IMR-90 (cell line): ENCODE data around the gene FOXQ1. TPM values are rescaled to one million over a fixed set of nuclear protein-coding genes. Genes with fewer than 3 reads are reported as not detected.

Experiments
- ATAC-seq: fragments of 200-7000 bp; cut with Tn5 transposase; 2 replicates; pipeline ENCODE4 v1.9.1; 2020; ENCODE audit warnings: low read depth, mild to moderate bottlenecking, moderate library complexity
- BruUV-seq: library from RNA; stranded (reverse); fragments of 400-500 nt; replicated peaks from 2 replicates; lab custom pipeline; 2021; lab: Mats Ljungman, UMichigan
- CTCF ChIA-PET: fragments of 300-600 bp; formaldehyde crosslinking; extraction: SDS; loops from one replicate; lab custom pipeline; 2021; ENCODE audit warnings: antibody characterized with exemption; lab: Yijun Ruan, JAX
- POLR2A ChIA-PET: fragments of 300-600 bp; sonication (Branson Sonifier 250); formaldehyde crosslinking; loops from one replicate; lab custom pipeline; 2022; ENCODE audit warnings: antibody characterized with exemption; ENCODE audit not compliant: unreplicated experiment; lab: Charles Lee
- DNase-seq: peaks from one replicate; pipeline ENCODE4 v3.0.0; 2013
- H2AFZ ChIP-seq: replicated peaks from 2 replicates; pipeline ENCODE3; 2013; ENCODE audit warnings: low read length, mild to moderate bottlenecking; ENCODE audit not compliant: poor library complexity
- H2AK5ac ChIP-seq: 2 replicates; pipeline ENCODE4 v1.6.1; 2013; ENCODE audit warnings: low read depth, low read length, inconsistent platforms
- H2AK9ac ChIP-seq: replicated peaks from 2 replicates; pipeline ENCODE3; 2013; ENCODE audit warnings: mild to moderate bottlenecking, low read depth, low read length, moderate library complexity; ENCODE audit not compliant: poor library complexity
- H2BK120ac ChIP-seq: 2 replicates; pipeline ENCODE4 v1.6.1; 2013; ENCODE audit warnings: low read depth, low read length, inconsistent platforms
- H2BK15ac ChIP-seq: 3 replicates; pipeline ENCODE4 v1.6.1; 2013; ENCODE audit warnings: low read depth, low read length, inconsistent platforms
- H2BK20ac ChIP-seq: 2 replicates; pipeline ENCODE4 v1.6.1; 2013; ENCODE audit warnings: low read depth, mild to moderate bottlenecking, inconsistent platforms, low read length, moderate library complexity
- H2BK5ac ChIP-seq: 2 replicates; pipeline ENCODE4 v1.6.1; 2013; ENCODE audit warnings: mild to moderate bottlenecking, low read depth, low read length, inconsistent platforms; ENCODE audit not compliant: poor library complexity, severe bottlenecking
- H3K14ac ChIP-seq: replicated peaks from 2 replicates; pipeline ENCODE4 v1.6.1; 2013; ENCODE audit warnings: low read depth, low read length, inconsistent platforms
- H3K18ac ChIP-seq: 2 replicates; pipeline ENCODE4 v1.6.1; 2013; ENCODE audit warnings: low read depth, low read length, control low read depth
- H3K23ac ChIP-seq: 2 replicates; pipeline ENCODE4 v1.6.1; 2013; ENCODE audit warnings: low read depth, low read length, inconsistent platforms
- H3K27ac ChIP-seq: 2 replicates; pipeline ENCODE4 v1.5.1; 2013; ENCODE audit warnings: mild to moderate bottlenecking, control low read depth, low read length; ENCODE audit not compliant: insufficient read depth
- H3K27me3 ChIP-seq: 2 replicates; pipeline ENCODE4 v1.6.1; 2013; ENCODE audit warnings: low read length; ENCODE audit not compliant: control insufficient read depth, insufficient read depth
- H3K36me3 ChIP-seq: 2 replicates; pipeline ENCODE4 v1.6.1; 2013; ENCODE audit warnings: low read length, mixed read lengths; ENCODE audit not compliant: control insufficient read depth, insufficient read depth
- H3K4ac ChIP-seq: 2 replicates; pipeline ENCODE4 v1.6.1; 2013; ENCODE audit warnings: low read depth, low read length, inconsistent platforms
- H3K4me1 ChIP-seq: 2 replicates; pipeline ENCODE4 v1.6.1; 2013; ENCODE audit warnings: low read length, mixed read lengths; ENCODE audit not compliant: control insufficient read depth, insufficient read depth
- H3K4me2 ChIP-seq: 2 replicates; pipeline ENCODE4 v1.6.1; 2013; ENCODE audit warnings: low read depth, mild to moderate bottlenecking, control low read depth, low read length, moderate library complexity
- H3K4me3 ChIP-seq: 2 replicates; pipeline ENCODE4 v1.5.1; 2013; ENCODE audit warnings: low read depth, mild to moderate bottlenecking, control low read depth, low read length, moderate library complexity; ENCODE audit not compliant: insufficient read depth
- H3K56ac ChIP-seq: 2 replicates; pipeline ENCODE4 v1.6.1; 2013; ENCODE audit warnings: low read length, inconsistent platforms; ENCODE audit not compliant: insufficient read depth; ENCODE audit errors: extremely low read depth
- H3K79me1 ChIP-seq, 2 experiments: 2 replicates each; pipeline ENCODE4 v1.6.1; 2013; ENCODE audit warnings: low read length in 2 of 2, inconsistent platforms in 1 of 2, low read depth in 1 of 2
- H3K9ac ChIP-seq: 2 replicates; pipeline ENCODE4 v1.6.1; 2013; ENCODE audit warnings: low read depth, low read length, control low read depth
- H3K9me1 ChIP-seq: 2 replicates; pipeline ENCODE4 v1.6.1; 2013; ENCODE audit warnings: low read length, inconsistent platforms; ENCODE audit not compliant: insufficient read depth
- H3K9me3 ChIP-seq: 2 replicates; pipeline ENCODE4 v1.6.1; 2013; ENCODE audit warnings: low read length; ENCODE audit not compliant: control insufficient read depth, insufficient read depth
- H4K20me1 ChIP-seq: 2 replicates; pipeline ENCODE4 v1.6.1; 2013; ENCODE audit warnings: low read length, inconsistent platforms; ENCODE audit not compliant: insufficient read depth
- H4K5ac ChIP-seq: 2 replicates; pipeline ENCODE4 v1.6.1; 2013; ENCODE audit warnings: mild to moderate bottlenecking, low read depth, low read length, control low read depth
- H4K8ac ChIP-seq, 2 experiments: 2 replicates each; pipeline ENCODE4 v1.6.1; 2013; ENCODE audit warnings: low read depth in 2 of 2, low read length in 2 of 2, control low read depth in 1 of 2, inconsistent platforms in 1 of 2
- H4K91ac ChIP-seq: 2 replicates; pipeline ENCODE4 v1.6.1; 2013; ENCODE audit warnings: low read depth, low read length, inconsistent platforms; ENCODE audit not compliant: insufficient read depth
- BHLHE40 ChIP-seq: fragments of 150-350 bp; IDR thresholded peaks from 2 replicates; pipeline ENCODE4 v1.6.1; 2016; ENCODE audit warnings: mild to moderate bottlenecking, low read depth, low read length
- CEBPB ChIP-seq: IDR thresholded peaks from 2 replicates; pipeline ENCODE4 v1.6.1; 2012; ENCODE audit warnings: low read depth, low read length, improper control_type of control experiment
- CHD1 ChIP-seq: IDR thresholded peaks from 2 replicates; pipeline ENCODE4 v1.6.1; 2012; ENCODE audit warnings: low read depth, low read length, improper control_type of control experiment
- CTCF ChIP-seq: conservative IDR thresholded peaks from 2 replicates; pipeline ENCODE4 v1.5.1; 2012; ENCODE audit warnings: mild to moderate bottlenecking, low read depth, low read length, improper control_type of control experiment
- ELK1 ChIP-seq: fragments of 150-350 bp; IDR thresholded peaks from 2 replicates; pipeline ENCODE4 v1.6.1; 2016; ENCODE audit warnings: low read depth, mild to moderate bottlenecking, low read length, moderate library complexity, borderline replicate concordance
- FOS ChIP-seq: fragments of 150-350 bp; IDR thresholded peaks from 2 replicates; pipeline ENCODE4 v1.6.1; 2016; ENCODE audit warnings: low read depth, low read length
- MAFK ChIP-seq: IDR thresholded peaks from 2 replicates; pipeline ENCODE4 v1.6.1; 2012; ENCODE audit warnings: low read depth, low read length, improper control_type of control experiment
- MAZ ChIP-seq: IDR thresholded peaks from 2 replicates; pipeline ENCODE4 v1.6.1; 2012; ENCODE audit warnings: low read depth, mild to moderate bottlenecking, low read length, improper control_type of control experiment, moderate library complexity, borderline replicate concordance
- MXI1 ChIP-seq: IDR thresholded peaks from 2 replicates; pipeline ENCODE4 v1.6.1; 2012; ENCODE audit warnings: low read depth, mild to moderate bottlenecking, low read length, moderate library complexity, borderline replicate concordance
- NFE2L2 ChIP-seq: fragments of 150-350 bp; IDR thresholded peaks from 2 replicates; pipeline ENCODE4 v1.6.1; 2016; ENCODE audit warnings: low read depth, mild to moderate bottlenecking, low read length
- POLR2A ChIP-seq: IDR thresholded peaks from 2 replicates; pipeline ENCODE4 v1.6.1; 2012; ENCODE audit warnings: mild to moderate bottlenecking, low read depth, low read length
- RAD21 ChIP-seq: IDR thresholded peaks from 2 replicates; pipeline ENCODE4 v1.6.1; 2012; ENCODE audit warnings: low read length, improper control_type of control experiment
- RCOR1 ChIP-seq: IDR thresholded peaks from 2 replicates; pipeline ENCODE4 v1.6.1; 2012; ENCODE audit warnings: mild to moderate bottlenecking, low read length, improper control_type of control experiment; ENCODE audit not compliant: insufficient replicate concordance
- RFX5 ChIP-seq: IDR thresholded peaks from 2 replicates; pipeline ENCODE4 v1.8.0; 2012; ENCODE audit warnings: low read depth, mild to moderate bottlenecking, low read length, moderate library complexity
- SMC3 ChIP-seq: fragments of 150-350 bp; IDR thresholded peaks from 2 replicates; pipeline ENCODE4 v1.6.1; 2016; ENCODE audit warnings: low read depth, mild to moderate bottlenecking, antibody characterized with exemption, low read length, moderate library complexity
- USF2 ChIP-seq: fragments of 150-350 bp; IDR thresholded peaks from 2 replicates; pipeline ENCODE4 v1.6.1; 2017; ENCODE audit warnings: mild to moderate bottlenecking, antibody characterized with exemption, low read length, low read depth
- WGBS, 2 experiments: methylation state at CpG; one replicate each; pipeline versions ENCODE4 v1.1.5 to v1.1.7; 2013; ENCODE audit warnings: missing lambda C conversion rate in 2 of 2; ENCODE audit not compliant: insufficient read length in 1 of 2; ENCODE audit errors: extremely low coverage in 2 of 2; 5-methylcytosine and 5-hydroxymethylcytosine counted together
- dilution Hi-C: fragments of 300-500 bp; cut with HindIII; formaldehyde crosslinking; loops from one replicate; pipeline ENCODE4 v1.14.3; 2018; ENCODE audit warnings: low sequenced_read_pairs; ENCODE audit not compliant: unreplicated experiment
- in situ Hi-C: fragments of 300-500 bp; cut with MboI; formaldehyde crosslinking; loops from 3 replicates; pipeline ENCODE4 v1.14.3; 2019; ENCODE audit warnings: low sequenced_read_pairs, inconsistent platforms, mixed read lengths
- intact Hi-C: fragments of 100-400 bp; cut with micrococcal nuclease; formaldehyde crosslinking; loops from 2 replicates; pipeline ENCODE4 v1.10.0; 2022
- polyA plus RNA-seq, 3 experiments: library from polyadenylated mRNA; depleted of rRNA; stranded (reverse); fragments of >200 nt; gene quantifications; 2 replicates each; pipeline ENCODE4 v1.2.3, GENCODE V29; 2012; ENCODE audit warnings: low replicate concordance in 1 of 3
- total RNA-seq: library from RNA; depleted of rRNA; stranded (reverse); fragments of >200 nt; gene quantifications from 2 replicates; pipeline ENCODE4 v1.2.3, GENCODE V29; 2012

FOXQ1 gene
- total and polyA plus RNA-seq, 2 of the 4 experiments (the other 2 are of a cell fraction), result not detected

GRCh38 chr6:1313384-1313766 is 1.5 kb downstream of the FOXQ1 start:
- Histone ChIP-seq H3K56ac (no peak overlapping the region), H3K9me3 (no peaks in the 10 kb centered on the region; the same call in 1 of the 2 replicates), H3K4me1 (no peaks in the 10 kb centered on the region), H2AK9ac (no peak overlapping the region), H4K20me1 (no peaks in the 10 kb centered on the region), H3K36me3 (no peaks in the 10 kb centered on the region), H2AFZ (peak overlapping the region; percentile 26), H3K18ac (no peak overlapping the region), H3K4ac (no peak overlapping the region), H2AK5ac (no peak overlapping the region), H4K8ac (no peak overlapping the region), H3K79me1 (no peaks in the 10 kb centered on the region), H3K23ac (no peak overlapping the region), H3K4me3 (peak overlapping the region; percentile 37), H4K5ac (no peak overlapping the region), H3K4me2 (no peak overlapping the region), H2BK120ac (no peak overlapping the region), H2BK15ac (no peak overlapping the region), H3K27ac (no peak overlapping the region), H3K14ac (no peak overlapping the region), H4K91ac (no peak overlapping the region), H3K27me3 (peaks cover 67% of the 10 kb centered on the region), H2BK20ac (no peak overlapping the region), H2BK5ac (no peak overlapping the region), H3K9ac (no peak overlapping the region), H3K9me1 (no peaks in the 10 kb centered on the region)
- ATAC-seq, result peak; percentile 4; the same call in 1 of the 2 replicates
- TF ChIP-seq CHD1, result no peak
- TF ChIP-seq USF2, result no peak
- no peak for TF ChIP-seq POLR2A
- no peak for TF ChIP-seq FOS
- TF ChIP-seq RFX5, result no peak
- no peak for TF ChIP-seq BHLHE40
- TF ChIP-seq CEBPB, result no peak
- no peak for TF ChIP-seq MXI1
- TF ChIP-seq NFE2L2, result no peak
- no peak for TF ChIP-seq SMC3
- TF ChIP-seq MAFK, result no peak
- TF ChIP-seq RCOR1, result no peak
- no peak for TF ChIP-seq CTCF
- TF ChIP-seq RAD21, result no peak
- TF ChIP-seq ELK1, result no peak
- no peak for TF ChIP-seq MAZ
- intact Hi-C loops, result loop anchor here (2.0 to 5.0 kb wide), 2 partner anchors 74 to 517 kb away; partner anchors contain the start of gene FOXF2
- BruUV-seq, result no TSS peak
- POLR2A ChIA-PET, result no interaction called here
- in situ Hi-C loops, result no loop called here
- 0% methylated on average over 14 of the region's 64 CpGs; no CpG with 5 or more reads in 1 of the 2 experiments for WGBS, 2 experiments
- dilution Hi-C loops, result no loop called here
- CTCF ChIA-PET, result interaction anchor here (0.8 to 1.8 kb wide), 2 partner anchors 16 to 170 kb away, joined by 3 to 5 read pairs; no protein-coding TSS in a partner anchor
- no peak for DNase-seq
